DMS79 treated with DMSO at 0.1 percent for 48 hours (cell line): ENCODE data around the gene OPCML.
A peak's percentile ranks its signal among the peaks of the same experiment; 100 is the strongest.

Experiments
- DNase-seq: peaks from one replicate; lab custom pipeline; 2025; lab: John Stamatoyannopoulos, UW

Gene OPCML

GRCh38 chr11:132734217-132734616 is 798.1 kb downstream of the OPCML start:
- no peak for DNase-seq

GRCh38 chr11:132728026-132728425 is 804.3 kb downstream of the OPCML start:
- no peak for DNase-seq

GRCh38 chr11:132721526-132721925 is 810.8 kb downstream of the OPCML start:
- no peak for DNase-seq

- DNase-seq = no peak
Measured at GRCh38 chr11:132719684-132720083, 812.6 kb downstream of the OPCML start.

GRCh38 chr11:132718711-132719671 is 813.3 kb downstream of the OPCML start:
- no peak for DNase-seq

GRCh38 chr11:132717824-132718223 is 814.5 kb downstream of the OPCML start:
- DNase-seq = no peak

GRCh38 chr11:132716037-132716436 is 816.3 kb downstream of the OPCML start:
- no peak for DNase-seq

GRCh38 chr11:132714859-132715440 is 817.4 kb downstream of the OPCML start:
- DNase-seq = no peak

- DNase-seq = no peak
Measured at GRCh38 chr11:132712466-132712865, 819.8 kb downstream of the OPCML start.

GRCh38 chr11:132704781-132705375 is 827.4 kb downstream of the OPCML start:
- DNase-seq = no peak

- DNase-seq = peak; percentile 32
Measured at GRCh38 chr11:132692891-132693290, 839.4 kb downstream of the OPCML start.

GRCh38 chr11:132691848-132692550 is 840.3 kb downstream of the OPCML start:
- DNase-seq = no peak

GRCh38 chr11:132686886-132687285 is 845.4 kb downstream of the OPCML start:
- DNase-seq = no peak

- no peak for DNase-seq
Measured at GRCh38 chr11:132685174-132685611, 847.1 kb downstream of the OPCML start.

GRCh38 chr11:132683602-132684001 is 848.7 kb downstream of the OPCML start:
- no peak for DNase-seq

GRCh38 chr11:132681971-132682370 is 850.3 kb downstream of the OPCML start:
- no peak for DNase-seq

GRCh38 chr11:132680584-132680983 is 851.7 kb downstream of the OPCML start:
- no peak for DNase-seq

GRCh38 chr11:132674151-132674550 is 858.1 kb downstream of the OPCML start:
- DNase-seq = no peak

GRCh38 chr11:132671851-132672370 is 860.4 kb downstream of the OPCML start:
- DNase-seq = no peak

- no peak for DNase-seq
Measured at GRCh38 chr11:132670921-132671675, 861.2 kb downstream of the OPCML start.

- no peak for DNase-seq
Measured at GRCh38 chr11:132669949-132670348, 862.4 kb downstream of the OPCML start.
